Raji (cell line): ENCODE data around the gene ANKS4B.

ENCODE experiments used
- POLR2A ChIP-seq: IDR thresholded peaks from 2 replicates; pipeline ENCODE4 v1.6.1; 2011; ENCODE audit warnings: low read depth, low read length, control low read depth; ENCODE audit not compliant: insufficient read depth

The ANKS4B gene

DNA sequence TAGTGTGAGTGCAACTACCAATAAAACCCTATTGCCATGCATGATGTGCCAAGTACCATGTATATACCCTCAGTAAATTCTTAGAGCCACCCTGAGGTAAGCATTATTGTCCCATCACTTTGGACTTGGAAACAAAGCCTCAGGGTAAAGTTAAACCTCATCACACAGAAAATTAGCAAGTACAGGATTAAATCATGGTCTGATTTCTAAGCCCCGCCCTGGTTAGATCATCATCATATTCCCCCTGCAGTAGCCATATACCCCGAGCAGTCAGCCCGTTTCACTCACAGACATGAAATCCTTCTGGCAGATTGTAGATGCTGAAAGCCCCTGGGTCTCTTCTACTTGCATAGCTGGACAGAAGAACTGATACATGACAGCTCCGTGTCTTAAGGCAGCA lies 26.9 kb upstream of the ANKS4B start:
- no peak for TF ChIP-seq POLR2A

DNA sequence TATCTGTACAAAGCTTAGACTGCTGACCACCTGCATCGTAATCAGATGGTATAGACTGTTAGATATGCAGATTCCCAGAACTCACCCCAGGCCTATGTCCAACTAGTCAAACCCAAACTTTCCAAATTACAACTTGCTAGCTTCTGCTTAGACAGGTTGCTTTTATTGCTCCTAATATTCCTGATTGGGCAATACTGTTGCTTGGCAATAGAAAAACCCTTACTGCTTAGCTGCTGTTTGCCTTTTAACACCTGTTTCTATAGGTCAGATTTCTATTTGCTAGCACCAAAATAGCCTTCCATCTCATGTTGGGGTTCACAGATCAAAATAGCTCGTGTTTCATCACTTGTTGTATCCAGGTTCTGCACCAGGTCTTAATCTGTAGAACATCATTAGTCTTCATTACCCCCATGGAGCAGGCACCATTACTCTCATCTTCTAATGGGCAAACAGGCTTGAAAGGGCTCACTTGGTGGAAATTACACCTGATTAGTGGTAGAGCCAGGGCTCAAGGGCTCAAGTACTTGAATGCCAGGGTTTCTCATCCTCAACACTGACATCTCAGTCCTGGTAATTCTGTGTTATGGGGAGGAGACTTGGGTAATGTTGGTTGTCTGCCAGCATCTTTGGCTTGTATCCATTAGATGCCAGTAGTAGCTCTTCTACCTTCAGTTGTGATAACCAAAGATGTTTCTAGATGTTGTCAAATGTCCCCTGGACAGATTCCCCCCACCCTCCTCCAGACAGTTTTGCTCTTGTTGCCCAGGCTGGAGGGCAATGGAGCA lies 24.9 kb upstream of the ANKS4B start:
- no peak for TF ChIP-seq POLR2A

DNA sequence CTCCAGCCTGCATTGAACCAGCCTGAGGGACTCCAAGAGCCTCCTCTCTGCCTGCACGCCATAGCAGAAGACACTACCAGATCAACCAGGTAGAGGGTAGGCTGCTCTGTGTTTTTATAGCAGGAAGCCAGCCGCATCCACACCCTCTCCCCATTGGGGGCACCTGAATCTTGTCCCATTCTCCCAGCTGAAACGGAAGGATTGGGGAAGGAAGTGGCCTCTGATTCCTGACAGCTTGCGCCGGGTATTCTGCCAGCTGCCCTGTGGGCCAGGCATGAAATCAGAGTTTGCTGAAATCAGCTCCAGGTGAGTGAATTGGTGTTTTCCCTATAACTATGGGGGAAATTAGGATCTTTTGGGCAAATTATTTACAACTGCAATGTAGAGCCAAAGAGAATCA lies 22.0 kb upstream of the ANKS4B start, which contains the start of gene ZP2:
ZP2 (minus strand) TSS at position 89 of the 400 bp plus-strand sequence; CDS start at position 62, 27 bp downstream.
- no peak for TF ChIP-seq POLR2A

DNA sequence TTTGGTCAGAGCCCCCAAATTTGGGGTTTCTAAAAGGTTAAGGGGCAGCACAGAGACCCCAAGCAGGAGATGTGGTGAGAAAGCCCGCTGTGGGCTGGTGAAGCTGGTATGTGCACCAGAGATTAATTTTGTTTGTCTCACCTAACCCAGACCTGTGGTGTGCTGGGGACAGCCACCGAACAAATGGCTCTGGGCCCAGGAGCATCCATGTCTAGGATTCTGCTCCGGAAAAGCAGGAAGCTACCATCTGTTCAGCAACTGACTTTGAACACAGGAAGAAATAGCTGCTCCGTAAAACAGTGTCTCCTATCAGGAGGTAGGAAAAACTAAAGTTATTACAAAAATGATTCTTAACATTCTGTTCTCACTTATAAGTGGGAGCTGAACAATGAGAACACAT lies 19.4 kb upstream of the ANKS4B start:
- TF ChIP-seq POLR2A, result no peak

DNA sequence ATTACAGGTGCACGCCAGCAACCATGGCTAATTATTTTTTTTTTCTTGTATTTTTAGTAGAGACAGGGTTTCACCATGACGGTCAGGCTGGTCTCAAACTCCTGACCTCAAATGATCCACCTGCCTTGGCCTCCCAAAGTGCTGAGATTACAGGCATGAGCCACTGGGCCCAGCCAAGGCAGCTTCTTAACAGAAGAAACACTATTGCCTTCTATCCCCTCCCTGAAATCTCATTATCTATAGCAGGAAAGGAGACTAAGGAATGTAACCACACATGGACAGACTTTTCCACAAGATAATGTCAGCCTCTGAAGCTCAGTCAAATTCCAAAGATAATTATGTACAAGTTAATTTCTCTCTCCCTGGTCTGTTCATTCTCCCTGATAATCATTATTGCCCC lies 16.4 kb upstream of the ANKS4B start:
- no peak for TF ChIP-seq POLR2A

DNA sequence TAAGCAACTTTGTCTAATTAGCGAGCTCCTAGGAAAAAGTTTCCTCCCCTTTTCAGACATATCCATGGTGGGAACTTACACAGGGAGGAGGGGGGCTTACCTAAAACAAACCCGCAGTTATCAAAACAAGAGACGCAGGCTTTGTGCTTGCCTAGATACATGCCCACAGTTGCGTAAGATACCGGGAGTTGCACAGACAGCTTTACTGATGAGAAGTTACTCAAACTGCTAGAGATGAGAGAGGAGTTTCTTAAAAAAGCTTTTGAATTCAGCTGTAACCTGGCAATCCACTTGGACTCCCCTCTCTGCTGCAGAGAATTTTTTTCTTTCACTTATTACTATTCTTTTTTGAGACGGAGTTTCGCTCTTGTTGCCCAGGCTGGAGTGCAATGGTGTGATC lies 15.3 kb upstream of the ANKS4B start:
- TF ChIP-seq POLR2A, result no peak

DNA sequence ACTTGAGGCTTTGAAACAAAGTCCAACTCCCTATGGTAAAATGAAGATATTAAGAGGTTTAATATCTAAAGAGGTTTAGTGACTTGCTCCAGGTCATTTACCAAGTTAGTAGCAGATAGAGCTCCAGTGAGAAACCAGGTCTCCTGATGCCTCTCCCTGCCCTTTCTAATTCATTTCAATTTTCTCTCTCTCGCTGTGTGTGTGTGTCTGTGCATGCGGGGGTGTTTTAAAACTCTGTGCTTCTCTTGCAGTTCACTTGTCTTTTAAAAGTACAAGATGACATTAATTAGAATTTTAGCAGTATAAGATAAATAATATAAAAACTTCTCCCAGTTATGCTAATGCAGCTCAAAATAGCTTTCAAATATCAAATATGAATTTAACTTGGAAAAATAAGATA lies 13.9 kb upstream of the ANKS4B start:
- no peak for TF ChIP-seq POLR2A

DNA sequence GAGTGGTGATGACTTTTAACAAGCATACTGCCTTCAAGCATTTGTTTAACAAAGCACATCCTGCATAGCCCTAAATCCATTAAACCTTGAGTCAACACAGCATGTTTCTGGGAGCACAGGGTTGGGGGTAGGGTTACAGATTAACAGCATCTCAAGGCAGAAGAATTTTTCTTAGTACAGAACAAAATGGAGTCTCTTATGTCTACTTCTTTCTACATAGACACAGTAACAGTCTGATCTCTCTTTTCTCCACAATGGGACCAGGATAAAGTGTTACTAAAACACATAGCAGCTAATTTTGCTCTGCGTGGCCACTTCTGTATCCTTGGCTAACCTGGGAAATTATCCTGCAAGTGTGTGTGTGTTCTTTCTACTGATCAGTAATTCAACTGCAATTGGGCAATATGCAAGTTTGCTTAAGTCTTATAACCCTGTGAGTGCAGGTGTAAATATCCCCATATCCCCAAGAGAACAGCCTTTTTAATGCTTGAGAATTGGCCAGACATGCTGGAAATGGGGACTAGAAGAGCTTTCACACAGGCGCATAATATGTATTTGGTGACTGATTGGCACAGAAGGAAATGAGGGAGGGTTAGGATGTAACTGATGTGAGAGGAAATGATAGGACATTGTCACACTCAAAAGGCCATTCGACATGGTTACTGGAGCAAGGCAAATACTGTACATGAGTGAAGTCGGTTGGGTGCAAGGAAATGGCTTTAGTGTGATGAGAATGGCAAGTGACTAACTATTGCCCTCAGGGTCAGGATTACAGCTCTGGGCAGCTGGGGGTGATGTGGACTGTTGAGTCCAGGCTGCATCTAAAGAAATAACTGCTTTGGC lies 10.8 kb upstream of the ANKS4B start:
- TF ChIP-seq POLR2A, result no peak

DNA sequence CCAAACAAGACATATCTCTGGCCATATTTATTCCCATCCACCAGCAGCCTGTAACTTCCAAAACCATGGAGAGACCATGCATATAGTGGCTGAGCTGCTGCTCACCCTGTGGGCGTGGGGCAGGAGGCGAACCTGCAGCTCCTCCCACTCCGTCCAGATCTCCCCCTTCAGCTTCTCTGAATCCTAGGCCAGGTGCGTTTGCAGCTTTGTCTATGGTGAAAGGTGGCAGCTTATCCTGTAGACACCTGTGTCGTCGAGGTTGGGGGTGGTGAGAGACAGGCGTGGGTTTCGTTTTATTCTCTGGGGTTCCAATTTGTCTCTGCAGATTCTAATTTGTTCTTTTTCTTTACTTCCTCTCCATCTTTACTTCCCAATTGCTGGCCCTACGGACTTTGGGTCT lies 9.7 kb upstream of the ANKS4B start:
- no peak for TF ChIP-seq POLR2A

DNA sequence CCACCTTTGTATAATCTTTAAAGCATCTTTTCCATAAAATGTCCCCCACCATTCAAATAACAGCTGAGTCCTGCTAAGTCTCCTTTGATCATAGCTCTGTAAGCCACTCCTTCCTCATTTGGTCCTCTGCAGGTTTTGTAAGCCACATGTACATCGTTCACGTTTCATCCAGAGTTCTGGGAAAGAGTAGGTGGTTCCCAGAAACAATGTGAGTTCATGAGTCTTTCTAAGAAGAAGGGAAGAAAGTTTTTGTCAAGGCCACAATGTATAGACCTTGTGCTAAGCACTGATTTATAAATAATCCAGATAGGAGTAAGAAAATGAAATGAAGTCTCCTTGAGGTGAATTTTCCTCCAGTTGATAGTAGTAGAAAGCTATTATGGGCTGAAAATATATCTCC lies 8.7 kb upstream of the ANKS4B start:
- no peak for TF ChIP-seq POLR2A

DNA sequence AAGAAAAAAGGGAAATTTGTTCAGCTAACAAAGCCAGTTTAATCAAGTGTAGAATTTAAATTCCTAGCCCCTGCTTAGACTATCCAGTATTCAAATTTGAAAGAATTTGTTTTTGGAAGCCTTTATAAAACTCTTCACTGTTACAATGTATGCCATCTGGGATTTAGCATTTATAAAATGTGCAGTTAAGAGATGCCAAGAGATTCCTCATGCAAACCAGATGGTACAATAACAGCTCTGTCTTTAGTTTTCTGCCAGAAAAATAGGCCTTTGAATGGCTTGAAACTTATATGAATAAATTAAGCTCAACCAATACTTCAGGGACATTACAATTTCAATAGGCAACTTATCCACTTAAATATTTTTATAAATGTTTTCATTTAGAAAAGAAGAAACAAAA lies 6.8 kb upstream of the ANKS4B start:
- TF ChIP-seq POLR2A, result no peak

DNA sequence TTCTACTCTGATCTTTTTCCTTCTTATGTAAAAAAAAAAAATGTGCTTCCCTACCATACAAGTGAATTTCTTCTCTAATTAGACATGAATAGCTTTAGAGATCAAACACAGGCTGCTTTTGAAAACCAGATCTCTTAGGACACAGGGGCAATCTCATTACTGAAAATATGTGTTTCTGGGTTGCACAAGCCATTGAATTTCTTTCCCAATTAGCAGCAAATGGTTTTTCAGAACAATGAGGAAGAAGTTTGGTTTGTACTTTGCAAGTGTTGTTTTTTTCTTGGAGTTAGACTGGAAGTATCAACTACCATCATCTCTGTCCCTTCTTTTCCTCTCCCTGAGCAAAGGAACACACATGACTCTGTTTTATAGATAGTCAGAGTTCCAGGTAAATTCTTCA lies 5.6 kb upstream of the ANKS4B start:
- TF ChIP-seq POLR2A, result no peak

DNA sequence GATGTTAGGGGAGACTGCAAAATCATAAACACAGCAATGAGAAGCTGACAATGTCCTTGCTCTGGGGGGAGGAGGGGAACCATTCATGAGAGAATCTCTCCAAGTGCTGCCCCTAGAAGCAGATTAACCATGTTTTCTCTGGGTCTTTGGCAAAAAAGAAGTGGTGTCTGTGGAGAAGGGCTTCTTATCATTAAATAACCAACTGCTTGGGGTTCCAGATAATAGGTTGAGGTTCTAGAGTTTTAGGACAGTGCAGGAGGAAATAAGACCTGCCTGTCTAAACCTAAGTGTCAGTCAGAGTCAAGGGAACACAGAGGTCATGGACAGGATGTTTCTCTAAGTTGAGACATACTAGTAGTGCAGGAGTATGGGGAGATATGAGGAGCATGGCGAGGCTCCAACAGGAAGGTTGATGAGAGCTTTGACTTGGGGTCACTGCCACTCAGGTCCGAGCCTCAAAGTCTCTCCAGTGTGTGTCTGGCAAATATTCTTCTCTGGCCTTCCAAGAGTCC lies 5.1 kb upstream of the ANKS4B start:
- TF ChIP-seq POLR2A, result no peak

DNA sequence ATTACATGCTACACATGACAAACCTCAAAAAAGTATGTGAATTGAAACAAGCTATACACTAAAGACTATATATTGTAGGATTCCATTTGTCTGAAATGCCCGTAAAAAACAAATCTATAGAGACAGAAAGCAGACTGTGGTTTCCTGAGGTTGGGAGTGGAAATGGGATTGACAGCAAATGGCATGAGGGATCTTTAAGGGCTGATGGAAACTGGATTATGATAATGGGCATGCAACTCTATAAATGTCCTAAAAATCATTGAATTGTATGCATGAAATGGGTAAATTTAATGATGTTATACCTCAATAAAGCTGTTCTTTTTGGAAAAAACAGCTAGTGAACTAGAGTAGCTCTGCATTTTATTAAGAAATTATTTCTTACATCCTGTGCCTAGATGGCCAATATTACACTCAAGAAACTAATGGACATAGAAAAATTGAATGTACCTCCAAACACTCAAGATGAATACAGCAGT lies 416 bp upstream of the ANKS4B start:
- TF ChIP-seq POLR2A, result no peak

DNA sequence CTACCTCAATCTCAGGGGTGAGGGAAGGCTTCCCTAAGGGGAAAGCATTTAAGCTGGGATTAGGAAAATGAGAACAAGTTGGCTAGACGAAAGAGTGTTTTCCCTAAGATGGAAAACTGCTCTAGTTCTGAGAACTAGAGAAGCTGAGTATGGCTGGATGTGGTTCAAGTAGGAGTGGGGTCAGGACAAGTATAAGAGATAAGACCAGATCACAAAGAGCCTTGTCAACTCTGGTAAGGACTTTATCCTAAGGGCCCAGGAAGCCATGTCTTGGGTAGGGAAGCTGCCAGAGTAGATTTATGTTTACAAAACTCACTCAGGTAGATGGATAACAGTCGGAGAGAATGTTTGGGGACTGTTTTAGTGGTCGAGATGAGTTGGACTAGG lies 1.7 kb downstream of the ANKS4B start:
- TF ChIP-seq POLR2A, result no peak

DNA sequence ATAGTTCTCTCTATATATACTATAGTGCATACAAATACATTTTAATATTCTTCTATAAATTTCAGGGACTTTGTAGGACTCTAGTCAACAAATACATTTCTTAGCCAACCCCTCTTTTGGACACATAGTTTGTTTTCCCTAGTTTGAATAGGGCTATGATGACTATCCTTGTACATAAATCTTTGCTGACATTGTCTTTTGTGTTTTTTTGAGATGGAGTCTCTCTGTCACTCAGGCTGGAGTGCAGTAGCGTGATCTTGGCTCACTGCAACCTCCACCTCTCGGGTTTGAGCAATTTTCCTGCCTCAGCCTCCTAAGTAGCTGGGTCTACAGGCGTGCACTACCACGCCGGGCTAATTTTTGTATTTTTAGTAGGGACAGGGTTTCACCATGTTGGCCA lies 3.3 kb downstream of the ANKS4B start:
- no peak for TF ChIP-seq POLR2A
